HepG2 (cell line): ENCODE results near the gene CCNF. TPM values are rescaled to one million over a fixed set of nuclear protein-coding genes. Genes with fewer than 3 reads are reported as not detected.

Experiments used
- ATAC-seq: fragments of 200-7000 bp; cut with Tn5 transposase; 3 replicates; pipeline ENCODE4 v1.9.1; 2020; ENCODE audit warnings: mild to moderate bottlenecking, moderate library complexity
- BruUV-seq: library from RNA; stranded (reverse); fragments of 400-500 nt; replicated peaks from 2 replicates; lab custom pipeline; 2021; lab: Mats Ljungman, UMichigan
- CTCF ChIA-PET: fragments of 300-600 bp; formaldehyde crosslinking; extraction: SDS; loops from one replicate; lab custom pipeline; 2021; ENCODE audit warnings: low total read pairs, inconsistent platforms, low intra/inter-chr PET ratio; lab: Yijun Ruan, JAX
- POLR2A ChIA-PET: fragments of 350-600 bp; sonication (Branson Sonifier 250); formaldehyde crosslinking; loops from one replicate; lab custom pipeline; 2020; ENCODE audit warnings: antibody characterized with exemption, inconsistent platforms; lab: Yijun Ruan, JAX
- DNase-seq: peaks from one replicate; pipeline ENCODE4 v3.0.0-alpha.2; 2015; ENCODE audit warnings: low spot score
- FAIRE-seq: peaks from 3 replicates; lab custom pipeline; 2011; peaks lifted over from hg19 to GRCh38; lab: Jason Lieb, UNC
- H2AFZ ChIP-seq: one replicate; pipeline ENCODE4 v1.6.1; 2011; ENCODE audit warnings: low read length, inconsistent platforms
- H3K27ac ChIP-seq: fragments of 300-600 bp; 3 replicates; pipeline ENCODE4 v1.8.0; 2011; ENCODE audit warnings: mixed run types, mild to moderate bottlenecking, mixed read lengths, low read length, inconsistent platforms; ENCODE audit not compliant: insufficient read depth; ENCODE audit errors: extremely low read length
- H3K27me3 ChIP-seq, 2 experiments: fragments of 200-600 bp in 1 of 2; 2 replicates in 1 of 2; 3 replicates in 1 of 2; pipeline versions ENCODE4 v1.6.0 to v1.8.0; 2011; ENCODE audit warnings: low read length in 2 of 2, mild to moderate bottlenecking in 2 of 2, moderate library complexity in 2 of 2, inconsistent platforms in 1 of 2; ENCODE audit not compliant: insufficient read depth in 2 of 2, control insufficient read depth in 1 of 2
- H3K36me3 ChIP-seq, 2 experiments: fragments of 200-600 bp in 1 of 2; replicated peaks in 1 of 2; 2 replicates in 1 of 2; 3 replicates in 1 of 2; pipeline versions ENCODE4 v1.5.1 to v1.8.0; 2011; ENCODE audit warnings: low read length in 2 of 2, inconsistent platforms in 1 of 2; ENCODE audit not compliant: insufficient read depth in 2 of 2, control insufficient read depth in 1 of 2
- H3K4me1 ChIP-seq: 2 replicates; pipeline ENCODE4 v1.5.1; 2012; ENCODE audit warnings: low read length, inconsistent platforms; ENCODE audit not compliant: insufficient read depth
- H3K4me2 ChIP-seq: 2 replicates; pipeline ENCODE4 v1.6.0; 2011; ENCODE audit warnings: low read depth, low read length, inconsistent platforms
- H3K4me3 ChIP-seq, 3 experiments: fragments of 200-600 bp in 1 of 3; sonication (generic), shearing (Covaris generic) in 1 of 3; replicated peaks in 1 of 3; 2 replicates each; pipeline ENCODE4 v1.5.1; 2011 to 2016; ENCODE audit warnings: low read length in 3 of 3, inconsistent platforms in 2 of 3, low read depth in 2 of 3, mild to moderate bottlenecking in 2 of 3, control low read depth in 1 of 3, mixed read lengths in 1 of 3; ENCODE audit not compliant: insufficient read depth in 1 of 3
- H3K79me2 ChIP-seq: one replicate; pipeline ENCODE4 v1.6.1; 2011; ENCODE audit warnings: low read length, inconsistent platforms; ENCODE audit not compliant: insufficient read depth
- H3K9ac ChIP-seq: 2 replicates; pipeline ENCODE4 v1.6.0; 2011; ENCODE audit warnings: mild to moderate bottlenecking, low read depth, low read length, inconsistent platforms; ENCODE audit not compliant: insufficient read depth
- H3K9me3 ChIP-seq: 2 replicates; pipeline ENCODE4 v1.5.1; 2012; ENCODE audit warnings: mild to moderate bottlenecking, low read length
- H4K20me1 ChIP-seq: 2 replicates; pipeline ENCODE4 v1.6.0; 2011; ENCODE audit warnings: inconsistent platforms, mild to moderate bottlenecking, low read length, moderate library complexity; ENCODE audit not compliant: insufficient read depth
- AKAP8 ChIP-seq: sonication (generic); formaldehyde crosslinking; IDR thresholded peaks from 2 replicates; pipeline ENCODE4 v1.5.1; 2020; ENCODE audit warnings: mild to moderate bottlenecking, missing genetic modification reagents
- BRCA1 ChIP-seq: sonication (generic); formaldehyde crosslinking; IDR thresholded peaks from 2 replicates; pipeline ENCODE4 v1.4.0; 2020; ENCODE audit warnings: missing genetic modification reagents
- DNMT1 ChIP-seq: sonication (generic); formaldehyde crosslinking; IDR thresholded peaks from 2 replicates; pipeline ENCODE4 v1.5.1; 2020; ENCODE audit warnings: mild to moderate bottlenecking, missing genetic modification reagents
- IKZF4 ChIP-seq: sonication (generic); formaldehyde crosslinking; IDR thresholded peaks from 2 replicates; pipeline ENCODE4 v1.5.1; 2020; ENCODE audit warnings: borderline replicate concordance, mild to moderate bottlenecking, low read depth, missing genetic modification reagents; ENCODE audit errors: not compliant biosample characterization
- NFRKB ChIP-seq: fragments of 450-650 bp; IDR thresholded peaks from 2 replicates; pipeline ENCODE4 v1.6.1; 2017
- NFYC ChIP-seq: IDR thresholded peaks from 2 replicates; pipeline ENCODE4 v1.6.1; 2016; ENCODE audit warnings: missing genetic modification reagents, missing compliant biosample characterization
- NR2F2 ChIP-seq: IDR thresholded peaks from 2 replicates; pipeline ENCODE4 v1.6.1; 2012; ENCODE audit warnings: low read depth, inconsistent platforms, borderline replicate concordance
- RCOR2 ChIP-seq: IDR thresholded peaks from 2 replicates; pipeline ENCODE4 v1.6.1; 2016; ENCODE audit warnings: missing biosample characterization, missing genetic modification reagents
- SAP130 ChIP-seq: IDR thresholded peaks from 2 replicates; pipeline ENCODE4 v1.6.1; 2016; ENCODE audit warnings: low read depth
- SYNCRIP ChIP-seq: fragments of 200-400 bp; formaldehyde crosslinking; IDR thresholded peaks from 2 replicates; pipeline ENCODE4 v1.6.1; 2018; ENCODE audit warnings: mild to moderate bottlenecking, low read depth, low read length; ENCODE audit not compliant: insufficient read depth
- U2AF1 ChIP-seq: fragments of 200-400 bp; formaldehyde crosslinking; optimal IDR thresholded peaks from 2 replicates; pipeline ENCODE3; 2017; ENCODE audit warnings: mild to moderate bottlenecking, low read depth, low read length
- ZNF296 ChIP-seq: sonication (generic); formaldehyde crosslinking; conservative IDR thresholded peaks from 2 replicates; pipeline ENCODE4 v1.5.0; 2020; ENCODE audit warnings: mild to moderate bottlenecking, missing genetic modification reagents
- ZNF34 ChIP-seq: sonication (generic); formaldehyde crosslinking; IDR thresholded peaks from 2 replicates; pipeline ENCODE4 v1.4.0; 2020; ENCODE audit warnings: mild to moderate bottlenecking, missing genetic modification reagents, borderline replicate concordance
- ZNF724P ChIP-seq: sonication (generic); formaldehyde crosslinking; IDR thresholded peaks from 2 replicates; pipeline ENCODE4 v1.8.0; 2022; ENCODE audit warnings: missing genetic modification reagents, borderline replicate concordance
- ZNF737 ChIP-seq: sonication (generic); formaldehyde crosslinking; IDR thresholded peaks from 2 replicates; pipeline ENCODE4 v1.5.0; 2020; ENCODE audit warnings: missing genetic modification reagents, mild to moderate bottlenecking, borderline replicate concordance
- WGBS: methylation state at CpG from one replicate; pipeline ENCODE4 v1.1.6; 2017; ENCODE audit warnings: low lambda C conversion rate; 5-methylcytosine and 5-hydroxymethylcytosine counted together
- in situ Hi-C: cut with HindIII; loops from 2 replicates; pipeline ENCODE4 v1.10.0; 2017; ENCODE audit warnings: low pct_unique_long_range_greater_than_20kb; ENCODE audit not compliant: extremely low pct_ligation_motif_present
- intact Hi-C: fragments of 100-400 bp; cut with micrococcal nuclease; formaldehyde crosslinking; loops from one replicate; pipeline ENCODE4 v1.10.0; 2022; ENCODE audit not compliant: unreplicated experiment
- polyA plus RNA-seq, 8 experiments: library from polyadenylated mRNA; depleted of rRNA in 3 of 8; stranded (reverse) in 7 of 8; unstranded in 1 of 8; fragments of >200 nt; fragmentation: Illumina TruSeq in 4 of 8; extraction: Trizol in 4 of 8; gene quantifications; 2 replicates each; pipeline versions ENCODE4 v1.2.1 to v1.2.3, GENCODE V29; 2011 to 2016; ENCODE audit warnings: low read depth in 4 of 8, missing spikeins in 1 of 8, mixed read lengths in 1 of 8; ENCODE audit not compliant: insufficient read depth in 1 of 8
- total RNA-seq, 5 experiments: library from RNA; depleted of rRNA; stranded (reverse); fragments of >200 nt; fragmentation: Illumina TruSeq; extraction: Trizol; gene quantifications; 2 replicates each; pipeline ENCODE4 v1.2.3, GENCODE V29; 2016; ENCODE audit warnings: low read depth in 1 of 5
- TF ChIP-seq, protein P1 (sequence below): sonication (generic); formaldehyde crosslinking; conservative IDR thresholded peaks from 2 replicates; pipeline ENCODE4 v1.8.0; 2022; ENCODE audit warnings: low read depth, missing genetic modification reagents
- TF ChIP-seq, protein P2 (sequence below): sonication (generic); formaldehyde crosslinking; IDR thresholded peaks from 2 replicates; pipeline ENCODE4 v1.4.0; 2020; ENCODE audit warnings: missing genetic modification reagents, borderline replicate concordance
- TF ChIP-seq, protein P3 (sequence below): sonication (generic); formaldehyde crosslinking; IDR thresholded peaks from 2 replicates; pipeline ENCODE4 v1.4.0; 2020; ENCODE audit warnings: low read depth, mild to moderate bottlenecking, missing genetic modification reagents
- TF ChIP-seq, protein P4 (sequence below), 2 experiments: fragments of 450-650 bp in 1 of 2; sonication (generic) in 1 of 2; formaldehyde crosslinking; IDR thresholded peaks; 2 replicates each; pipeline versions ENCODE4 v1.5.0 to v1.8.0; 2020 to 2022; ENCODE audit warnings: mild to moderate bottlenecking in 1 of 2, missing genetic modification reagents in 1 of 2

The CCNF gene
- total and polyA plus RNA-seq, 2 of the 13 experiments (the other 11 are each of a cell fraction or from before 2014, with no cell fraction given): 6.4 to 22.8 TPM

DNA sequence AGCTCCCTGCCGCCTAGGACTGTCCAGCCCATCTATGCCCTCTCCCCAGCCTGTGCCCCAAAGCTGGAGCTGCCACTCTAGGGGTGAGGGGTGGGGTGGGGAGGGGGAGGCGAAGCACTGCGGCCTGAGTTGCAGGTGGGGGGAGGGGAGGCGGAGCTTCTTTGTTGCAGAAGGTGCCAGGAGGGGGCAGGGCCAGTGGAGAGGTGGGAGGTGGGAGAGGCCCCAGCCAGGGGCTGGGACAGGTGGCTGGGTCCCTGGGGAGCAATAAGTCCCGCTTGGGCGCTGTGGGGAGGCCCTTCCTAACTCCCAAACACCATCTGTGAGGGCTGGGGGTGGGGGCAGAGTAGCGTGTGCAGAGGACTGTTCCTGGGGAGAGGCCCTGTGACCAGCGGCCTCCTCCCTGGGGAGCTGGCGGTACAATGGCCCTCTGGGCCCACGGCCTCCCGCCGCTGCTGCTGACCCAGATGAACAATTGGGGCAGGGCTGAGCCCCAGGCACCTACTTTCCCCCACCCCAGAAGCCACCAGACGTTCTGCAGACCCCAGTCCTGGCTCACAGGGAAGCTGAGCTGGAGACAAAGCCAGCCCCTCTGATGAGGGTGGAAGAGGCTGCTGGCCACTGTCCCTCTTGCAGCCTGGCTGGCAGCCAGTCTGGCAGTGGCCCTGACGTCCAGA is 39.6 kb downstream of the CCNF start:
- H3K27me3 ChIP-seq: peaks cover 8 to 25% of the 10 kb centered on the region in 2 experiments
- intact Hi-C loops: no loop called here
- peak overlapping the region; percentile 29 to 65 (median 43); a peak in 5 of 6 replicates for H3K4me3 ChIP-seq
- no TSS peak for BruUV-seq
- CTCF ChIA-PET: no interaction called here
- no peaks in the 10 kb centered on the region for H3K36me3 ChIP-seq
- 2% methylated on average over 5 of the region's 14 CpGs for WGBS
- no peak overlapping the region for H2AFZ ChIP-seq
- POLR2A ChIA-PET: interaction anchor here (0.7 to 1.7 kb wide), 4 partner anchors 9 to 217 kb away, joined by 4 to 6 read pairs (median 4); partner anchors contain the start of genes ECI1 and TEDC2
- no peaks in the 10 kb centered on the region for H3K9me3 ChIP-seq
- H3K4me1 ChIP-seq: peaks cover 51% of the 10 kb centered on the region
- no peak overlapping the region for H3K27ac ChIP-seq
- H3K9ac ChIP-seq: peak overlapping the region; percentile 44; the same call in 1 of the 2 replicates
- ATAC-seq (peak; percentile 19), FAIRE-seq (no peak), DNase-seq (no peak)
- H3K4me2 ChIP-seq: peak overlapping the region; percentile 83
- in situ Hi-C loops: no loop called here
- H3K79me2 ChIP-seq: no peaks in the 10 kb centered on the region
- H4K20me1 ChIP-seq: no peaks in the 10 kb centered on the region; the same call in 1 of the 2 replicates
- TF ChIP-seq ZNF737 (no peak), RCOR2 (CRISPR knock-in tag) (no peak), NFRKB (no peak), ZNF296 (CRISPR knock-in tag) (0 out of 2 replicates have a peak, but pooled peaks have one; percentile 32), DNMT1 (CRISPR knock-in tag) (no peak), NR2F2 (no peak), SYNCRIP (no peak), U2AF1 (no peak), ZNF724P (CRISPR knock-in tag) (no peak), AKAP8 (0 out of 2 replicates have a peak, but pooled peaks have one; percentile 12), SAP130 (CRISPR knock-in tag) (peak; percentile 34; the same call in 1 of the 2 replicates), NFYC (CRISPR knock-in tag) (no peak), IKZF4 (CRISPR knock-in tag) (no peak), ZNF34 (no peak), BRCA1 (CRISPR knock-in tag) (no peak)
- TF ChIP-seq, protein P1, sequence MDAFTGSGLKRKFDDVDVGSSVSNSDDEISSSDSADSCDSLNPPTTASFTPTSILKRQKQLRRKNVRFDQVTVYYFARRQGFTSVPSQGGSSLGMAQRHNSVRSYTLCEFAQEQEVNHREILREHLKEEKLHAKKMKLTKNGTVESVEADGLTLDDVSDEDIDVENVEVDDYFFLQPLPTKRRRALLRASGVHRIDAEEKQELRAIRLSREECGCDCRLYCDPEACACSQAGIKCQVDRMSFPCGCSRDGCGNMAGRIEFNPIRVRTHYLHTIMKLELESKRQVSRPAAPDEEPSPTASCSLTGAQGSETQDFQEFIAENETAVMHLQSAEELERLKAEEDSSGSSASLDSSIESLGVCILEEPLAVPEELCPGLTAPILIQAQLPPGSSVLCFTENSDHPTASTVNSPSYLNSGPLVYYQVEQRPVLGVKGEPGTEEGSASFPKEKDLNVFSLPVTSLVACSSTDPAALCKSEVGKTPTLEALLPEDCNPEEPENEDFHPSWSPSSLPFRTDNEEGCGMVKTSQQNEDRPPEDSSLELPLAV (CRISPR knock-in tag): no peak
- TF ChIP-seq, protein P2, sequence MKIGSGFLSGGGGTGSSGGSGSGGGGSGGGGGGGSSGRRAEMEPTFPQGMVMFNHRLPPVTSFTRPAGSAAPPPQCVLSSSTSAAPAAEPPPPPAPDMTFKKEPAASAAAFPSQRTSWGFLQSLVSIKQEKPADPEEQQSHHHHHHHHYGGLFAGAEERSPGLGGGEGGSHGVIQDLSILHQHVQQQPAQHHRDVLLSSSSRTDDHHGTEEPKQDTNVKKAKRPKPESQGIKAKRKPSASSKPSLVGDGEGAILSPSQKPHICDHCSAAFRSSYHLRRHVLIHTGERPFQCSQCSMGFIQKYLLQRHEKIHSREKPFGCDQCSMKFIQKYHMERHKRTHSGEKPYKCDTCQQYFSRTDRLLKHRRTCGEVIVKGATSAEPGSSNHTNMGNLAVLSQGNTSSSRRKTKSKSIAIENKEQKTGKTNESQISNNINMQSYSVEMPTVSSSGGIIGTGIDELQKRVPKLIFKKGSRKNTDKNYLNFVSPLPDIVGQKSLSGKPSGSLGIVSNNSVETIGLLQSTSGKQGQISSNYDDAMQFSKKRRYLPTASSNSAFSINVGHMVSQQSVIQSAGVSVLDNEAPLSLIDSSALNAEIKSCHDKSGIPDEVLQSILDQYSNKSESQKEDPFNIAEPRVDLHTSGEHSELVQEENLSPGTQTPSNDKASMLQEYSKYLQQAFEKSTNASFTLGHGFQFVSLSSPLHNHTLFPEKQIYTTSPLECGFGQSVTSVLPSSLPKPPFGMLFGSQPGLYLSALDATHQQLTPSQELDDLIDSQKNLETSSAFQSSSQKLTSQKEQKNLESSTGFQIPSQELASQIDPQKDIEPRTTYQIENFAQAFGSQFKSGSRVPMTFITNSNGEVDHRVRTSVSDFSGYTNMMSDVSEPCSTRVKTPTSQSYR (CRISPR knock-in tag): no peak
- TF ChIP-seq, protein P3, sequence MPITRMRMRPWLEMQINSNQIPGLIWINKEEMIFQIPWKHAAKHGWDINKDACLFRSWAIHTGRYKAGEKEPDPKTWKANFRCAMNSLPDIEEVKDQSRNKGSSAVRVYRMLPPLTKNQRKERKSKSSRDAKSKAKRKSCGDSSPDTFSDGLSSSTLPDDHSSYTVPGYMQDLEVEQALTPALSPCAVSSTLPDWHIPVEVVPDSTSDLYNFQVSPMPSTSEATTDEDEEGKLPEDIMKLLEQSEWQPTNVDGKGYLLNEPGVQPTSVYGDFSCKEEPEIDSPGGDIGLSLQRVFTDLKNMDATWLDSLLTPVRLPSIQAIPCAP (CRISPR knock-in tag): no peak
- TF ChIP-seq, protein P4, sequence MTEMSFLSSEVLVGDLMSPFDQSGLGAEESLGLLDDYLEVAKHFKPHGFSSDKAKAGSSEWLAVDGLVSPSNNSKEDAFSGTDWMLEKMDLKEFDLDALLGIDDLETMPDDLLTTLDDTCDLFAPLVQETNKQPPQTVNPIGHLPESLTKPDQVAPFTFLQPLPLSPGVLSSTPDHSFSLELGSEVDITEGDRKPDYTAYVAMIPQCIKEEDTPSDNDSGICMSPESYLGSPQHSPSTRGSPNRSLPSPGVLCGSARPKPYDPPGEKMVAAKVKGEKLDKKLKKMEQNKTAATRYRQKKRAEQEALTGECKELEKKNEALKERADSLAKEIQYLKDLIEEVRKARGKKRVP (CRISPR knock-in tag; IDR thresholded peaks at IDR 0.05): no peak
